Measurements from ENCODE around the gene YY1.

Gene YY1

GRCh38 chr14:100240668-100241032 lies 1.7 kb downstream of the YY1 start:
- DNase-seq (ENCODE audit: extremely low read depth in 1 of 2, low read depth in 1 of 2), result no peak

- no peak for DNase-seq (ENCODE audit: extremely low read depth in 1 of 2, low read depth in 1 of 2)
Measured at GRCh38 chr14:100241279-100241678, 2.3 kb downstream of the YY1 start.

GRCh38 chr14:100243020-100243419 lies 4.1 kb downstream of the YY1 start:
- no peak for DNase-seq (ENCODE audit: extremely low read depth in 1 of 2, low read depth in 1 of 2)

- DNase-seq (ENCODE audit: extremely low read depth in 1 of 2, low read depth in 1 of 2), result no peak
Measured at GRCh38 chr14:100246809-100247428, 8.0 kb downstream of the YY1 start.

GRCh38 chr14:100250732-100251465 lies 12.0 kb downstream of the YY1 start:
- DNase-seq (ENCODE audit: extremely low read depth in 1 of 2, low read depth in 1 of 2), result no peak

- DNase-seq (ENCODE audit: extremely low read depth in 1 of 2, low read depth in 1 of 2), result no peak
Measured at GRCh38 chr14:100252684-100253083, 13.7 kb downstream of the YY1 start.

GRCh38 chr14:100256339-100256895 lies 17.5 kb downstream of the YY1 start:
- DNase-seq (ENCODE audit: extremely low read depth in 1 of 2, low read depth in 1 of 2), result no peak

- no peak for DNase-seq (ENCODE audit: extremely low read depth in 1 of 2, low read depth in 1 of 2)
Measured at GRCh38 chr14:100261621-100262020, 22.7 kb downstream of the YY1 start.

- no peak for DNase-seq (ENCODE audit: extremely low read depth in 1 of 2, low read depth in 1 of 2)
Measured at GRCh38 chr14:100262545-100262944, 23.6 kb downstream of the YY1 start.

- no peak for DNase-seq (ENCODE audit: extremely low read depth in 1 of 2, low read depth in 1 of 2)
Measured at GRCh38 chr14:100263141-100263540, 24.2 kb downstream of the YY1 start.

- no peak for DNase-seq (ENCODE audit: extremely low read depth in 1 of 2, low read depth in 1 of 2)
Measured at GRCh38 chr14:100267990-100268389, 29.0 kb downstream of the YY1 start.

- DNase-seq (ENCODE audit: extremely low read depth in 1 of 2, low read depth in 1 of 2), result no peak
Measured at GRCh38 chr14:100268591-100269207, 29.8 kb downstream of the YY1 start.

- no peak for DNase-seq (ENCODE audit: extremely low read depth in 1 of 2, low read depth in 1 of 2)
Measured at GRCh38 chr14:100271247-100271939, 32.4 kb downstream of the YY1 start.

GRCh38 chr14:100274250-100274649 lies 35.3 kb downstream of the YY1 start:
- no peak for DNase-seq (ENCODE audit: extremely low read depth in 1 of 2, low read depth in 1 of 2)

- no peak for DNase-seq (ENCODE audit: extremely low read depth in 1 of 2, low read depth in 1 of 2)
Measured at GRCh38 chr14:100275214-100275613, 36.3 kb downstream of the YY1 start.

- DNase-seq (ENCODE audit: extremely low read depth in 1 of 2, low read depth in 1 of 2), result no peak
Measured at GRCh38 chr14:100278702-100279101, 39.8 kb downstream of the YY1 start.

GRCh38 chr14:100279133-100279532 lies 40.2 kb downstream of the YY1 start:
- no peak for DNase-seq (ENCODE audit: extremely low read depth in 1 of 2, low read depth in 1 of 2)

GRCh38 chr14:100279563-100279962 lies 40.6 kb downstream of the YY1 start:
- DNase-seq (ENCODE audit: extremely low read depth in 1 of 2, low read depth in 1 of 2), result no peak

GRCh38 chr14:100281286-100282082 lies 42.5 kb downstream of the YY1 start:
- no peak for DNase-seq (ENCODE audit: extremely low read depth in 1 of 2, low read depth in 1 of 2)

GRCh38 chr14:100282083-100282350 lies 43.1 kb downstream of the YY1 start:
- no peak for DNase-seq (ENCODE audit: extremely low read depth in 1 of 2, low read depth in 1 of 2)

Data from activated CD8-positive, alpha-beta memory T cell treated with anti-CD3 and anti-CD28 coated beads for 1 hour (primary cell).